GM19240 (cell line): Measurements from ENCODE around the gene TLK1.
"Not testable (repeated sequence)": the region's sequence is repeated elsewhere in the genome, so short reads cannot be mapped to it uniquely, and the experiment has no call there.

Source experiments
- DNase-seq: peaks from one replicate; pipeline ENCODE4 v3.0.0; 2011; ENCODE audit warnings: low spot score; ENCODE audit not compliant: insufficient read length

TLK1 gene

GRCh38 chr2:171084128-171084527 lies 76.6 kb downstream of the TLK1 start:
- no peak for DNase-seq

GRCh38 chr2:171083451-171083850 lies 77.2 kb downstream of the TLK1 start:
- DNase-seq, result no peak

DNA sequence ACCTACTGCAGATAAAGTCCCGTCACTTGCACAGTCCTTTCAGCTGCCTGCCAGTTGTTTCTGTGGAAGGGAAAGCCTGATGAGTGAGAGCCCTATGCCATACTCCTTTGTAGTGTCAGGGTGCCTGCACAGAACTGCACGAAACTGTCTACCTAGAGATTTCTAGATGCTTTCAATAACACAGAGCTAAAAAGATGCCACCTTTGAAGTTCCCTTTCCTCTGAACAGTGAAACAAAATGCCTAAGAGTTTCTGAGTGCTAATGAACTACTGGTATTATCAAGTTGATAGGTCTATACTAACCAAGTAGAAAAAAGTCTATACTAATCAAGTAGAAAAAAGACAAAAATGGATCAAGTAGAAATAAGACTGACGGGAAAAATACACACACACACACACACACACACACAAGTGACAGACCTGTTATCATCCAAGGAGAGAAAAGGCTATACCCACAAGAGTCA lies 79.0 kb downstream of the TLK1 start:
- no peak for DNase-seq

DNA sequence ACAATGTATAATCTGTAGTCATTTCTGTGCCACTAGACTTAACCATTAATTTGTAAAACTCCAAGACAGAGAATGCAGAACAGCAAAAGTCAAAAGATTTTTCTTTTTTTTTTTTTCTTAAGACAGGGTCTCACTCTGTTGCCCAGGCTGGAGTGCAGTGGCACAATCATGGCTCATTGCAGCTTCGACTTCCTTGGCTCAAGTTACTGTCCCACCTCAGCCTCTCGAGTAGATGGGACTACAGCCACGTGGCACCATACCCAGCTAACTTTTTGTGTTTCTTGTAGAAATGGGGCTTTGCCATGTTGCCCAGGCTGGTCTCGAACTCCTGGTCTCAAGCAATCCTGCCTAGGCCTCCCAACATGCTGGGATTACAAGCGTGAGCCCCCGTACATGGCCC lies 80.1 kb downstream of the TLK1 start:
- no peak for DNase-seq

- DNase-seq, result not testable (repeated sequence)
Measured at GRCh38 chr2:171076422-171076821, 84.3 kb downstream of the TLK1 start.

GRCh38 chr2:171072164-171072563 lies 88.5 kb downstream of the TLK1 start:
- no peak for DNase-seq

- no peak for DNase-seq
Measured at GRCh38 chr2:171069286-171069956, 91.3 kb downstream of the TLK1 start.

DNA sequence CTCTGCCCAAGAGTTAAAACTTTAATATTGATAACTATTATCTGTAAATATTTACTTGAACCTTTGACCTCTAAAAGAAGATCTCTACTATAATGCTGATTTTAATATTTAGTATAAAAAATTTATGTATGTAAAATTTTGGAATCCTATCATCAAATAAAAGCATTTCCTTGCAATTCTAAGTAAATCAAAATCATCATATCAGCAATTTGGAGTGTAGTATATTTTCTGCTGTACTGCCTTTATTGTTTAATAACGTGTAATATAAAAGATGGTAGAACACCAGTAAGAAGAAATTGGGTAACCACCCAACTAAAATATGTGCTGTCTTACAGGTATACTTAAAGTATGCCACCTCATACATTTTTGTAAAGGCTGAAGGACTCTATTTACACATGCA lies 94.6 kb downstream of the TLK1 start:
- no peak for DNase-seq

DNA sequence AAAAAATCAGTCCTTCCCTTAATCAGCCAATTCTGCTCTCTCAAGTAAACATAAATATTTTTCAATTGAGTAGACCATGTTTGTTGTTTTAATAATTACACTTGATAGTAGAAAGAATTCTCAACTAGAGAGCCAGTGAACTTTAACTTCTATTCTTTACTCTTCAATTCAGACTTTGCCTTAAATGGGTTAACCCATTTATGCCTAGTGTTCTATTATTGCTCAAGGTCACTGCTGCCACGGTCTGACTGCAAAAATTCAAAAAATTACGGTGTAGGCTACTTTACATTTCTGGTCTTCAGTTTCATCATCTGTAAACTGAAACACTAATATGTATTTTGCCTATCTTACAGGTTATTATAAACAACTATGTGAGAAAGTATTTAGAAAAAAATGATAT lies 103.1 kb downstream of the TLK1 start:
- no peak for DNase-seq

DNA sequence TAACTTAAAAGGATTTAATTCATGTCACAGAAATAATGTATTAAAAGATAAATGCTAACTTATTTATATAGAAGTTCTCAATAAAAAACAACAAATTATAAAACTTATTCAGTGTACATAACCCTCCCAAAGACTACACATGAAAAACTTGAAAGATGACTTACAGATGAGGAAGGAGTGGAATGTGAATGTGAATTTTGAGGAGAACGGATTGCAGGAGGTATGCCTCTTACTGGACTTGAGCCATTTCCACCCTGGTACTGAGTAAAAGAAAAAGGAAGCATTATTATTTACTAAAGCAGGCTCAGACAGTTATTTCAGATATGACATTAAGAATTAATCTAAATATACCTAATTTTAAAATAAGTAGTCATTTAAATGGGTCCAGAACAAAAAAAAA lies 104.4 kb downstream of the TLK1 start:
- DNase-seq, result no peak

DNA sequence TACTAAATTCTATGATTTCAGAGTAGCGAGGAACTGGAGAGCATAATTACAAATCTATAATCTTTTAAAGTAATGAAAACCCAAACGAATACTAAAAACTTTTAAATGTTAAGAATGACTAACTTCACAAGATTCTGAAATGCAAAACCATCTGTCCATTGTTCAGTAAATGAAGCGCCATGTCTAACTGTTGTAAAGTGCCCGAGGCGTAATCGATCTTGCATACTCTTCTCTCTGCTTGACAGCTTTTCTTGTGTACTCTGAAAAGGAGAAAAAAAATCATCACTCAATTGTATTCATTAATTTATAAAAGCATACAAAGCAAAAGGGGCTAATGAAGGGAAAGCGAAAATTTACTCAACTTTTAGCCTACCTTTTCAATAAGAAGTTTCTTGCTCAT lies 111.0 kb downstream of the TLK1 start:
- DNase-seq, result no peak

- no peak for DNase-seq
Measured at GRCh38 chr2:171046048-171046560, 114.6 kb downstream of the TLK1 start.

- DNase-seq, result no peak
Measured at GRCh38 chr2:171044416-171044815, 116.3 kb downstream of the TLK1 start.

GRCh38 chr2:171042253-171042969 lies 118.3 kb downstream of the TLK1 start:
- no peak for DNase-seq

- no peak for DNase-seq
Measured at GRCh38 chr2:171036532-171036931, 124.2 kb downstream of the TLK1 start.

- DNase-seq, result no peak
Measured at GRCh38 chr2:171034315-171034714, 126.4 kb downstream of the TLK1 start.

DNA sequence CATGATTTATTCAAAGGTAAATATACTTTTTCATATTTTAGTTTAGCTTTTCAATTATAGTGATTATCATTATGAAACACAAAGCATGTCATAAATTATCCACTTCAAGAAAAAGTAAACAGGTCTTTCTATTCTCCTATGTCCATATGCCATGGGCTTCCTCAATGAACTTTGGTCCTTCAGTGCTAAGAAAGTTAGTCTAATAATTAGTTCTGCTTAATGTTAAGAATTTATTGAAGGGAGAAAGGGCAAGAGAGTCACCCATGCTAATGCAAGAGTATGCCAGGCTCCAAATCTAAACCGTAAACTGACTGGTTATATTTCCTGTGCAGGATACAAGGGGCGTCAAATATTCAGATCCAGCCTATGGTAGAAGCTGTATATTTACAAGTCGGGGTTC lies 135.5 kb downstream of the TLK1 start:
- no peak for DNase-seq

DNA sequence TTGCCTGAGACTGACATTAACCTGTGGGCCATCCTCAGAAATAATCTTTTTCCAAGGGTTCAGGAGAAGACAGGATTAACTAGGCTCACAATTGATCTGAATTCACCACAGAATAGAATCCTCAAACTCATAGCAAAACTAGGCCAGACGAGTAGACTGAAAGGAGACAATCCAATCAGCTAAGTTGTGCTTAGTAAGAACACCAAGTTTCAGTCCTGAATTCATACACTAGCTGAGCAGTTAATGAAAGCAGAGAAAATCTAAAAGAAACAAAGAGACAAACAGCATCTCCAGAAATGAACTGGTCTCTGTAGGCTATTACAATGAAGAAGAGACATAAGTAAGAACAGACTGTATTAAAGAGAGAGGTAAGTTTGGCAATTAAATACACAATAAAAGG lies 142.2 kb downstream of the TLK1 start:
- DNase-seq, result peak; percentile 22

DNA sequence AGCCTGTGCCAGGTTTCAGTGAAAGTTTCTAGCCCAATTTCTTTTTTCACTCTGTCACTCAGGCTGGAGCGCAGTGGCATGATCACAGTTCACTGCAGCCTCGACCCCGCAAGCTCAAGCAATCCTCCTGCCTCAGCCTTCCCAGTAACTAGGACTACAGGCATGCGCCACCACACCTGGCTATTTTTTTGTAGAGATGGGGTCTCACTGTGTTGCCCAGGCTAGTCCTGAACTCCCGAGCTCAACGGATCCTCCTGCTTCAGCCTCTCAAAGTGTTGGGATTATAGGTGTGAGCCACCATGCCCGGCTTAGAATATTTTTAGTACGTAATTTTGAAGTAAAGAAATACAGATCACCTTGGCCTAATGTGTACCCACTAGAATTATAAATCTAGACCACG lies 144.6 kb downstream of the TLK1 start:
- no peak for DNase-seq

- no peak for DNase-seq
Measured at GRCh38 chr2:171013851-171014250, 146.8 kb downstream of the TLK1 start.

- no peak for DNase-seq
Measured at GRCh38 chr2:171009386-171009785, 151.3 kb downstream of the TLK1 start.

- no peak for DNase-seq
Measured at GRCh38 chr2:171008550-171009205, 152.0 kb downstream of the TLK1 start.
